LoVo (cell line): ENCODE data around the gene VWA5B1.

Experiments
- DNase-seq: peaks from one replicate; pipeline ENCODE4 v3.0.0-alpha.2; 2016; ENCODE audit warnings: low spot score

VWA5B1 gene

DNA sequence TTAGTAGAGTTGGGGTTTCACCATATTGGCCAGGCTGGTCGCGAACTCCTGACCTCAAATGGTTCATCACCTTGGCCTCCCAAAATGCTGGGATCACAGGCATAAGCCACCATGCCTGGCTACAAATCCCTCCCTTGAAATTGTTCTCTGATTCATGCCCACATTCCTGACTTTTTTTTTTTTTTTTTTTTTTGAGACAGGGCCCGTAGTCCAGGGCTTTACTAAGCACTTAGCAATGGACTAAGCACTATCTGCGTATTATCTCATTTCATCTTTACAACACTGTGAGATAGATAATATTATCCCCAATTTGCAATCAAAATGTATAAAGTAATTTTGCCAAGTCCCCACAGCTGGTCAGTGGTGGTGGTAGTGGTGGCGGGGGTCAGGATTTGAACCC, 58.9 kb downstream of the VWA5B1 start:
- no peak for DNase-seq

DNA sequence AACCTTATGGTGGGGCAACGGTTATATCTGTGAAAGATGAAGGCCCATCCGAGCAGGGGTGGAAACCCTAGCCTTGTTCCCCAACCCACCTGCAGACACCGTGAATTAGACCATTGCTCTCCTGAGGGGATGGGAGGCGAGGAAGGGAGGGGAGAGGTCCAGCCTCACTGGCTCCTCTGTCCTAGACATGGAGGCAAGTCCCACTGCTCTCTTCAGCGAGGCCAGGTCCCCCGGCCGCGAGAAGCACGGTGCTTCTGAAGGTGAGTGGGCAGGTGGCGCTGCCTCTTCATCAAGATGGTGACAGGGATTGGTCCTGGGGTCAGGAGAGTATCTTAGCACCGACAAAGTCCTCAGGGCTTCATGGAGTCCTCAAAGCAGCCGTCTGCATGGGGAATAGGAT, 59.3 kb downstream of the VWA5B1 start:
- DNase-seq: no peak

DNA sequence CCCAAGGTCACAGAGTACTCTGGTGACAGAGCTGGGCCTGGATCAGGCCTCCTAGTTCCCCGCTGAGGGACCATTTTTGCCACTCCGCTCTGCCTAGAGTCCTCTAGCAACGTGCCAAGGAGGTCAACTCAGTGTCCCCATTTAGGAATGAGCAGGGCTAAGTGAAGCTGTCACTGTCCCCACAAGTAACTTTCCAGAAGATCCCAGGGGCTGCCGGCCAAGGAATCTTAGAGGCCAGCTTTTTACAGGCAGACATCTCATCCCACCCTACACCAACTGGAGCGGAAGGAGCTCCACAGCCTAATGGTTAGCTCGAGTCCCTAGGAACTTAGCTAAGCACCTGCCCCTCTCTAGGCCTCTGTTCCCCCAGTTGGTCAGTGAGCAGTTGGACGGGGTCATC, 59.7 kb downstream of the VWA5B1 start:
- DNase-seq: no peak

DNA sequence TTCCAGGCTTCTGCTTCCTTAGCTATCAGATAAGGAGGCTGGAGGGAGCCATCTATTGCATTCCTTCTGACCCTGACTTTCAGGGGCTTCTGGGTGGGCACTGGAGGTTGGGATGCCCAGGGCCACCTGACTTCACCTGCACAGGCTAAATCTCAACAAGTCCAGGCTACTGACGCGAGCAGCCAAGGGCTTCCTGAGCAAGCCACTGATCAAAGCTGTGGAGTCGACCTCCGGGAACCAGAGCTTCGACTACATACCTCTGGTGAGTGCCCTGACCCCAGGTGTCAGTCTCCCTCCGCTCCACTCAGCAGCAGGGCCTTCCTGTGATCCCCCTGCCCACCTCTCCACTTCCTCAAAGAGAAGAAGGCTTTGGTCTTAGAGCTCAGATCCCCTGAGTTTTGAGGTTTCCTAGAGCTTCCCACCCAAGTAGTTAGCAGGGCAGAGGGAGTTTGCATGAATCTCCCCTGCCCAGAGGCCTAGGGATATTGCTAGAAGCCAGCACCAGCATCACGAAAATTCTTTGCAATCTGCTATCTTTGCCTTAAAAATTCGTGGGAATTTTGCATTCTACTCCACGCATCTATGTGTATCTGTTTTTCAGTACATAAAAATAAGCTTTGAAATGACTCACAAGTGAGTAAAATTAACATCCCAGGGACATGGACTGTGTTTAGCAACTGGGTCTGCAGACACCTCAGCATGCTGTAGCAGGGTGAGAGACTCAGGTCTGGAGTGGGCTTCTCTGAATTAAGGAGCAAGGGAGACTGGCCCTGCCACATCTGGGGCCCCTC, 61.4 kb downstream of the VWA5B1 start:
- DNase-seq: no peak

DNA sequence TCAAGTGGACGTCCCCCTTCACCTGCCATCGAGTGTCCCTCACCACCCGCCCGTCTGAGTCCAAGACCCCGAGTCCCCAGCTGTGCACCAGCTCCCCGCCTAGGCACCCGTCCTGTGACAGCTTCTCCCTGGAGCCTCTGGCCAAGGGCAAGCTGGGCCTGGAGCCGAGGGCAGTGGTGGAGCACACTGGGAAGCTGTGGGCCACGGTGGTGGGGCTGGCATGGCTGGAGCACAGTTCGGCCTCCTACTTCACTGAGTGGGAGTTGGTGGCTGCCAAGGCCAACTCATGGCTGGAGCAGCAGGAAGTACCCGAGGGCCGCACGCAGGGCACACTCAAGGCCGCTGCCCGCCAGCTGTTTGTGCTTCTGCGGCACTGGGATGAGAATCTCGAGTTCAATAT, 63.2 kb downstream of the VWA5B1 start:
- DNase-seq: no peak

DNA sequence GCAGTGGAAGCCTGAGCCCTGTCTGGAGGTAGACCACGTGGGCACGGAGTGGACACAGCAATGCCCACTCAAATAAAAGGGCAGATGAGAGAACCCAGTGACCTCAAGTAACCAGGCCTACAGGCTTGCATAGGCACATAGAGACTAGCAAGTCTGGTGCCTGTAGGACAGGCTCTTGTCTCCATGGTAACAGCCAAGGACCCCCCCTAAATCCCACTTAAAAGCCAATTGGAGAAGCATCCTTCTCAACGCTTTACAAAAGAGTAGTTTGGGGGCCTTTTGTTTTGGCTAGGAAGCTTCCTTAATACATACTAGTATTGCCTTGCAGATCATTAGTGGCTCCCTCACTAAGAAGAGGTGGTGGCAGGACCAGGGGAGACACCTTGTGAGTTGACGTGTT, 63.9 kb downstream of the VWA5B1 start:
- DNase-seq: no peak

DNA sequence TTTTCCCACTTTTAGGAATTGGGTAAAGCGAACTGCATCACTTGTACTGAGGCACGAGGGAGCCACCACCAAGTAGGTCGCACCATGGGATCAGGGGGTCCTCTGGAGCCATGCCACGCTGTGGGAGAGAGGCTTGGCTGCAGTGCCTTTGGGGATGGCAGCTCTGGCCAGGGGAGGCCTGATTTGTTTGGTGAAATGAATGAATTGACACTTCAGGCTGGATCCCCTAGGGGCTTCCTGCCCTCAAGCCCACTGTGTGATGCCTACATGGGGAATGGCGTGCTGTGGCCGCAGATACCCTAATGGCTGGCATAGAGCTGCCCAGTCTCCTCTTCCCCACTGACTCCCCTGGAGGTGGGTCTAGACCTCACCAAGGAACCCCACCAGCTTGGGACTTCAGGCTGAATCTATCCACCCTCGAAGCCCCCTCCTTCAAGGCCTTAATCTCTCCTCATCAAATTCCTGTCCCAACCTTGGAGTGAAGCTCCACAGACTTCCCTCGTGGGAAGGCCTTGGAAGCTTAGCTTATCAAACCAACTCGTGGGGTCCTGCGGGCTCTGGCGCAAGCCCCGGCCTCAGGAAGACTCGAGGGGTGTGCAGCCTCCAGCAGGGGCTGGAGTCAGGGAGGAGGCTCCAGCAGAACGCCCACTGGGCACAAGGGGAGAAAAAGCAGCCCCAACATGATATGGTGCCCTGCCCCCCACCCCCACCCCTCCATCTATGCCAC, 64.6 kb downstream of the VWA5B1 start:
- no peak for DNase-seq

DNA sequence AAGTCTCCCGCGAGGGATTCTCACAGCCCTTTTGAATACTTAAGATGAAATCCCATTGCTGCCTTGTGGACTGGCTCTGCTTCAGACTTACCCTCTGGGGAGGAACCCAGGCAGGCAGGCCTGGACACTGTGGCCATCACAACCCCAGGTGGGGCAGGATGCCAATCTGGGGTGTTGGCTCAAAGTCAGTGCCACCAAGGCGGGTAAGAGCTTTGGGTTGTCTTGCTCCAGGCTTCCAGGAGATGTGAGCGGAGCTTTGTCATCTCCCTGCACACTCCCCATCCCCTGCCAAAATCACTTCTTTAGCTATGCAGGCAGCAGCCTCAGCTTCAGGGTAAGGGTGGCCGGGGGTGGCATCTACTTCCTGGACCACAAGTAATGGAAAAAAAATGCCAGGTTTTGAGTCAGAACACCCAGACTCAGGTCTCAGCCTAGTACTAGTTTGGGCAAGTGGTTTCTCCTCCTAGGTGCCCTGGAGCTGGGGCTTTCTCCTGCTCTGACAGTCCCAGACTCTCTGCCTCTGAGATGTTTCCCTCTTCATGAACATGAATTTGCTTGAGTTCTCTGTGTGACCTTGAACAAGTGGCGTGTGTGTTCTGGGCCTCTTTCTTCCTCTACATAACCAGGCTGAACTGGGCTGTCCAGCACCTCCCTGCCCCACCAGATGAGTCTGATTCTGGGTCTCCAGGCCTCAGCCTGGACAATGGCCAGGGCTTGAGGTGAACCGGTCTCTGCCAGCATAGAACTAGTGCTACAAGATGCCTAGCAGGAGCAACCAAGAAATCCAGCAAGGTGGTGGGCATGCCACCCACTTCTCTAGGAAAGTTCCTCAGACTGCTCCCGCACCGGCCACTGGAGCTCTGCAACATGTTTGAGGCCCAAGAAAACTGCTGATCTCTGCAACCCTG, 65.4 kb downstream of the VWA5B1 start:
- no peak for DNase-seq

DNA sequence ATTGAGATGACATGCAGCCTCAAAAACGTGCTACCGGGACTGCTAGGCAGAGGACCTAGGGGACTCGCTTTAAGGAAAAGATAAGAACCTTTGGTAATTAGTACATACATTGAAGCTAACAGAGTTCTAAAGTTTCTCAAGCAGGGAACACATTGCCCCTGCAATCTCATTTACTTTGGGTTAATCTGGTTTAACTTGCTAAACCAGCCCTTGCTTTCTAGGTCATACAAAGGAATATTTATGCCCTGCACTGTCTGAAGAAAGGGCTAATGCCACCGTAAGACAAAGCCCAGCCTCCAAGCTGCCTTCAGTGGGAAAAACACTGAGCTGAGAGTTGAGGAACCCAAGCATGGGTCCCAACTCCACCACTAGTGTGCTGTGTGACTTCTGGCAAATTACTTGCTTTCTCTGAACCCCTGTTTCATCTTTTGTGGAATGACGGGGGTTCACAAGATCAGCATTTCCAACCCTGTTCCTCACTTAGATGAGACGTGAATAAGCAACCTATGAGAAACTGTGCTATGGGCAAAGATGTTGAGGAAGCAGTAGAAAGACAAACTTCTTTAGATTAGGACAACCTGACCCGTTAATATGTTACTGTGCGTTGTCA, 66.3 kb downstream of the VWA5B1 start:
- DNase-seq: no peak

DNA sequence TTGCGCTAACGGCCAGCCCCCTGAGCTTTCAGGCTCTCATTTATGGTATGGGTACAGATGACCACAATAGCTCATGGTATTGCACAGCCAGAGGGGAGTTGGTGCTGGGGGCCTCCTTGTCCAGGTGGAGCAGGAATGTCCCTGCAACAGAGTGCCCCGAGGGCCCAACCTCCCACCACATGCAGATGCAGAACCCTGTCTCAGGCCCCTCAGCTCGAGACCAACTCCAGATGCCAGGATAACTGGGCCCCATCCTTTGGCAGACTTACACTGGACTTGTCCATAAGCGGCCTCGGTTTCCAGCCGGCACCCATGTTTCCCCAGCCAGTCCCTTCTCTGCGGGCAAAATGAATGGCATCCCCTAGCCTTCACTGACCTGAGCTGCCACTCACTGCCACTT, 67.1 kb downstream of the VWA5B1 start:
- no peak for DNase-seq

DNA sequence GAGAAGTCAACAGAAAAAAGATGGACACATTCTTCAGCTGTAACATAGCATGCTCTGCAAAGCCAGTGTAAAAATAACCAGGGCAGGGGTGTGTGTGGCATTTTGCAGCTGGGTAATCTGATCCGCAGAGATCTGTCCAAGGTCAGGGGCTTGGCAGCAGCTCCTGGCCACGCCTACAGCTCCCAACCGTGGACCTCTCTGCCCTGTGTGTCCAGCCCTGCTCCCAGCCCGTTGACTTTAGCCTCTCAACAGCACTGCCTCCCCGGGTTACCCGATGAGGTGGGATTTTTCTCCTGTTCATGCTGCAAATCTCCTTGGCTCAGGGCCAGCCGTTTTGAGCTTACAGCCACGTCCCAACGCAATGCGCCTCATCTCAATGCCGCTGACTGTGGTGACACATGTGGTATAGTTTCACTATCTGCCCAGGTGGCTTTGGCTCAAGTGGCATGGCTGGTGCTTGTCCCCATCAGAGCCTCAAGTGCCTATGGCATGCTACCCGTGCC, 68.1 kb downstream of the VWA5B1 start:
- peak; percentile 45 for DNase-seq

DNA sequence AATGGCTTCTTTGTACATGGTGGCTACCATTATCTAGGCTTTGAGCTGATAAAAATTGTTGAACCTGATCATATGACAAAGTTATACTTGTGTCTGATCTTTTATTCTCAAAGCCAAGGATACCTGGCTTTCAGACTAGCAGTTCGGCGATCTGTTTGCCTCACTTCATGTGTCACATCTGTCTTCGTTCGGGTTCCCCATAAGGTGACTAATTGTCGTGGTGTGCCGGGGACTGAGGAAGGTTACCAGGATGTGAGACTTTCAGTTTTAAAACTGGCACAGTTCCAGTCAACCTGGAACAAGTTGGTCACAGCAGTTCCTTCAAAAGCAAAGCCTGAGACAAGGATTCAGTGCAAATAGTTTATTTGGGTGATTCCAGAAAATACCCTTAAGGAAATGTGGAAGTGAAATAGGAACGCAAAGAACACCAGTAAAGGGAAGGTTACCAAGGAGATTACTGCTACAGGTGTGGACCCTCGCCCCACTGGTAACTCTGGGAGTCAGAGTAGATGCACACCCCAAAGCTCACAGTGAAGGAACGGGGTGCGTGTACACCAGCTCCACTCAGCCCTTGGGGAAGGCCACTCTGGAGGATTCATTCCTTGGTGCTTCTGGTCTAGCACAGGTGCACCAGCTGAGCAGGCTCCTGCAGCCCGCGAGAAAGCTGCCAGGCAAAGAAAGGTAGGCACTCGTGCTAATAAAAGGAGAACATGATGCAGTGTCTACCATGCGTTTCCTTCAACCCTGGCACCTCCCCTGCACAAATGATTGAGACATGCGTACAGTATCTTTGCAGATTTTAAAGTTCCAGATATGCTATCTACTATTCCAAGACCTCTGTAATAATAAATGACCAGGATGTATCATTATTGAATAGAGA, 69.0 kb downstream of the VWA5B1 start:
- DNase-seq: peak; percentile 44

DNA sequence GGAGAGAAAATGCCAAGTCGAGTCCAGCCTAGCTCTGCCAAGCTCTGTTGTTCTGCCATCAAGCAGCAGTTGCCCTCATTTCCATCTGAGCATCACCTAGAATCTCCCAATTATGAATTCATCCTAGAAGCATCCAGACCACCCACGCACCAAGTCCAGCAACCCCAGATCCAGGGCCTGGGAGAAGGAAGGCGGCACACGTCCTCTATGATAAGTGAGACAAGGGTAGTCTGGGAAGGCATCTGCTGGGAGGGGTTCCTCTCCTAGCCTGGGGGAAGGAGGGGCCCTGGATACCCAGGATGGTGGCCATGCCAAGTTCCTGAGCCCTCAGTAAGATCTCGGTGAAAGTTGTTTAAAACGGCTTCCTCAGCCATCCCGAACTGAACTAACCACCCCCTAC, 70.7 kb downstream of the VWA5B1 start:
- DNase-seq: no peak

DNA sequence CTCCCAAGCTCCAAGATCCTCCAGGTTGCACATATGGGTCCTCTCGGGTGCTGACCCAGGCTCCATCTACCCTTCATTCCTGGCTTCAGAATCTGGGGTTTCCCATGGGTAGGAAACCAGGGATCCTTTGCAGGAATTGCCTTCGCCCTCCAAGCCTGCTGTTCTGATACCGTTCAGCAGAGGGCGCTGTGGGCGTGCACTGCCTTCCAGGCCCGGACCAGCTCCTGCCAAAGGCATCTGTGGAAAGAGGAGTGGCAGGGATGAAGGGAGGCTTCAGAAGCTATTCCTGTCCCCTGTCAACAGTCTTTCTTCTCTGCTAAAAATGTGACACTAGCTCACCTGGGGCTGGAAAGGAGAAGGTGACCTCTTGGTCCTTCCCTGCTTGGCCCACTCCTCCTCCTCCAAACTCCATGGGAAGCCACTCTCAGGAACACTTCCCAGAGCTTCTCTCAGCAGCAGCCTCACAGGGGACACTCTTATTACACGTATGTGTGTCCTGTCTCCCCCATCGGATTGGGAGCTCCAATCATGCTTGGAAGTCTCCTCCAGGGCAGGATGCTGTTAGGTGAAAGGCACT, 71.2 kb downstream of the VWA5B1 start:
- no peak for DNase-seq

DNA sequence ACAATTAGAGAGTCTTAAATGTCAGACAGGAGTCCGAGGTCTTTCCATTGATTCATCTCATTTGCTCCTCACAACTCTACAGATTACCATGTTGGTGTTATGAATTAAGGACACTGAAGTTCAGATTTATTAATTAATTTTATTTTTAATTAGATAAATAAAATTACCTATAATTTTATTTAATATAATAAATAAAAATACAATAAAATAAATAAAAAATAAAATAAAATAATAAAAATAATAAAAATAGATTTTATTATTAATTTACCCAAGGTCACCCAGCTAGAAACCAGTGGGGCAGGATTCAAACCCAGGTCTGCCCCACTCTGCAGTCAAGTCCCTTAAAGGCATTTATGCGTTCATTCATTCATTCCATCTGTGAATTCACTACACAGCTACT, 72.2 kb downstream of the VWA5B1 start:
- no peak for DNase-seq

DNA sequence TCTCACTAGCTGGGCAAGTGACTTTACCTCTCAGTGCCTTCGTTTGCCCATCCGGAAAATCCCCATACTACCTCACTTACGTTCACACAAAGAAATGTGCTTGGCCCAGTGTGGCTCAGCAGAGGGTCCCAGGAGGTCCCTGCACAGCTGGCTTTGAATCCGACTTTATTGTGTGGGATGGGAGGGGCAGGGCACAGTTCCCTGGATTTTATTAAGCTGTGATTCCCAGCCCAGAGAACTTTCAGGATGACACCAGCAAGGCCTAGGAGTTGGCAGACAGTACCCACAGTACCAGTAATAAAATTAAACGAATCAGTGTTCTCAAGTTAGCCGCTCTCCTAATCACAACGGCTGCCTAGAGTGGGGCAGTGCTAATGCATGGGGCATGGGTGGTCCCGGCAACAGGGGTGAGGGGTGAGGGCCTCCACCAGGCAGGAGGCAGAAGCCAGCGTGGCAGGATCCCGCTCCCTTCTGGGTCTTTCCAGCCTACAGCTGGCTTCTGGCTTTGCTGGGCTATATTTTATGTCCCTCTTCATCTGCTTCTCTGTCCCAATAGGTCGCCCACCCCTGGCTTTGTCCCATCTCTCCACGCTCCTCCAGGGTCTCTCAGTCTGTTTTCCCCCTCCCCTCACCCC, 74.9 kb downstream of the VWA5B1 start:
- no peak for DNase-seq

DNA sequence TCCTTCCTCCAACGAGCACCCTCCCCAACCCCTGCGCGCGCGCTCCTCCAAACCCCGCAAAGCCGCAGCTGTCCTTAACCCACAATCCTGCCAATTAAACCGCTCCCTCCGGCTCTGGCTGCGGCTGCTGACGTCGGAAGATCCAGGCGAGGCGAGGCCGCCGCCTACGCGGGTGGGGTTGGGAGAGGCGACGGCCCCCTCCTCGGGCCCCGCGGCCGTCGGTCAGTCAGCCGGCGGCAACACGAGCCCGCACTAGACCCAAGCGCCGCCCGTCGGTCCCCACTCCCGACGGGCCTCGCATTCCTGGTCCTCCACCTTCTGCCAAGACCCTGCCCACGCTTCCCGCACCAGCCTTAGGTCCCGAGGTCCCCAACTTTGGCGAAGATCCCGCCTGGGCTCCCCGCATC, 75.4 kb downstream of the VWA5B1 start:
- no peak for DNase-seq

DNA sequence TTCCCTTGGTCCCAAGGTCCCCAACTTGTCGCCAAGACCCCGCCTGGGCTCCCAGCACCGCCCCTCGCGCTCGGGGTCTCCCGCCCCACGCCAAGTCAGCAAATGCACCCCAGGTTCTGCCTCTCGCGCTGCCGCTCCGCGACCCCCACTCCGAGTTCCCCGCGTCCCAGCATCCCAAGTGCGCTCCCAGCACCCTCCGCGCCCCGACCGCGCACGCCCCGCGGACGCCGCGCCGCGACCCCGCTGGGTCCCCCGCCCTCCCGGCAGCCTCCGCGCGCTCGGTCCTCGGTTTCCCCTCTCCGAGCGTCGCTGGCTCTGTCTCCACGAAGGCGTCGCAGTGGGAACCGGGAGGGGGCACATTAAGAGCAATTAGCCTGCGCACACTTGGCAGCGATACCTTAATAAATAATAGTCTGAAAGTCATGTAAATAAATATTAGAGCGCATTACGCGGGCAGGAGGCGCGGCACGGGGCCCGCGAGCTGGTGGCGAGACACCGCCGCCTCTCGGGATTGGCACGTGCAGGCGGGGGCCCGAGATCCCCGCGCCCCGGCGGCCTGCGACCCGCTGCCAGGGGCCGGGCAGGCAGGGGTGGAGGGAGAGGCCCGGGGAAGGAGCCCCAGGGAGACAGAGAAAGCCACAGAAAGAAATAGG, 75.9 kb downstream of the VWA5B1 start:
- DNase-seq: no peak

DNA sequence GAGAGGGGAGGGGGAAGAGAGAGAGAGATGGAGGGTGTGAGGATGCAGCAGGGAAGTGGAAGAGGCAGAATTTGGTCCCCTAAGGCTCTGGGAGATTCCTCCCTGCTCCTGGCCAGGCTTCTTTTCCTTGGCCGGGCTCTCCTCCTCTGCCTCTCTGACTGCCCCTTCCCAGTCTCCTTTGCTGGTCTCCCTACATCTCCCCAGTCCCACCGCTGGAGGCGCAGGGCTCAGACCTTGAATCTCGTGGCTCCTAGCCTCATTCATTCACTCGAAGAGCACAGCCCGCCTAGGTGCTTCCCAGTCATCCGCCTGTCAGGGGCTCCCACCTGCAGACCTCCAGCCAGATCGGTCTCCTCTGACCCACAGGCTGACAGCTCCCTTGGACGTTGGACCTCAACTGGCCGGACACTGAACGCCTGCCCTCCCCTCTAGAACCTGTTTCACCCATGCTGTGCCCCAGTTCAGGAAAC, 76.5 kb downstream of the VWA5B1 start:
- no peak for DNase-seq

DNA sequence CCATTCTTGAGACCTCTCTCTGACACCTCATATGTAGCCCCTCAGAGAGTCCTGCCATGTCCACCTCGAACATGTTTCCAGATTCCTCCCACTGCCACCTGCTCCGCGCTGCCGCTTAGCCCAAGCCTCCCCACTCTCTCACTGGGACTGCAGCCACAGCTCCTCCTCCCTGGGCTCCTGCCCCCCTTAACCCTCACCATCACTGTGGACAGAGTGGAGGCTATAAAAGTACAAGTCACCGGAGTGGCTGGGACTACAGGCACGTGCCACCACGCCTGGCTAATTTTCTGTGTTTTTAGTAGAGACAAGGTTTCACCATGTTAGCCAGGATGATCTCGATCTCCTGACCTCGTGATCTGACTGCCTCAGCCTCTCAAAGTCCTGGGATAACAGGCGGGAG, 77.0 kb downstream of the VWA5B1 start:
- DNase-seq: no peak
